H9 (cell line): ENCODE data around the gene CCDC85A. TPM values are rescaled to one million over a fixed set of nuclear protein-coding genes. Genes with fewer than 3 reads are reported as not detected.

Experiments used
- DNase-seq: peaks from one replicate; pipeline ENCODE4 v3.0.0-alpha.2; 2017
- H2AFZ ChIP-seq: one replicate; pipeline ENCODE4 v1.6.1; 2013; ENCODE audit warnings: mild to moderate bottlenecking, low read length, control low read depth, moderate library complexity
- H2AK5ac ChIP-seq: 2 replicates; pipeline ENCODE4 v1.6.1; 2013; ENCODE audit warnings: low read length, control low read depth, mixed read lengths; ENCODE audit not compliant: insufficient read length
- H2BK120ac ChIP-seq: one replicate; pipeline ENCODE4 v1.6.1; 2013; ENCODE audit warnings: low read depth, mild to moderate bottlenecking, low read length, control low read depth, inconsistent platforms; ENCODE audit not compliant: poor library complexity, severe bottlenecking
- H2BK12ac ChIP-seq: 2 replicates; pipeline ENCODE4 v1.6.1; 2013; ENCODE audit warnings: low read length, control low read depth, mixed read lengths, low read depth; ENCODE audit not compliant: insufficient read length
- H2BK15ac ChIP-seq: 2 replicates; pipeline ENCODE4 v1.6.1; 2013; ENCODE audit warnings: low read depth, low read length, control low read depth
- H2BK20ac ChIP-seq: one replicate; pipeline ENCODE4 v1.6.1; 2013; ENCODE audit warnings: low read depth, mild to moderate bottlenecking, low read length, control low read depth, inconsistent platforms; ENCODE audit not compliant: poor library complexity, severe bottlenecking
- H2BK5ac ChIP-seq: 2 replicates; pipeline ENCODE4 v1.6.1; 2013; ENCODE audit warnings: low read length, control low read depth, mixed read lengths; ENCODE audit not compliant: insufficient read length
- H3K14ac ChIP-seq: 2 replicates; pipeline ENCODE4 v1.6.1; 2013; ENCODE audit warnings: low read length, control low read depth; ENCODE audit not compliant: insufficient read depth
- H3K18ac ChIP-seq: 2 replicates; pipeline ENCODE4 v1.6.1; 2013; ENCODE audit warnings: low read depth, mild to moderate bottlenecking, mixed read lengths, low read length, control low read depth; ENCODE audit not compliant: insufficient read length
- H3K23ac ChIP-seq: 2 replicates; pipeline ENCODE4 v1.6.1; 2013; ENCODE audit warnings: low read length, control low read depth, mixed read lengths, low read depth; ENCODE audit not compliant: insufficient read length
- H3K23me2 ChIP-seq: 2 replicates; pipeline ENCODE4 v1.6.1; 2013; ENCODE audit warnings: low read depth, mild to moderate bottlenecking, mixed read lengths, low read length, control low read depth; ENCODE audit not compliant: insufficient read length, poor library complexity, severe bottlenecking
- H3K27ac ChIP-seq: 2 replicates; pipeline ENCODE4 v1.5.1; 2013; ENCODE audit warnings: low read length, control low read depth, mixed read lengths, low read depth; ENCODE audit not compliant: insufficient read length
- H3K27me3 ChIP-seq: 2 replicates; pipeline ENCODE4 v1.6.1; 2013; ENCODE audit warnings: low read length, control low read depth, inconsistent platforms; ENCODE audit not compliant: insufficient read depth
- H3K4ac ChIP-seq: 2 replicates; pipeline ENCODE4 v1.6.1; 2013; ENCODE audit warnings: low read depth, mild to moderate bottlenecking, control low read depth, inconsistent platforms, low read length, moderate library complexity
- H3K4me1 ChIP-seq: 2 replicates; pipeline ENCODE4 v1.6.1; 2013; ENCODE audit warnings: low read length, control low read depth, inconsistent platforms; ENCODE audit not compliant: insufficient read depth
- H3K4me2 ChIP-seq: 2 replicates; pipeline ENCODE4 v1.6.1; 2013; ENCODE audit warnings: low read length, control low read depth, mixed read lengths; ENCODE audit not compliant: insufficient read length, insufficient read depth
- H3K56ac ChIP-seq: 2 replicates; pipeline ENCODE4 v1.6.1; 2013; ENCODE audit warnings: low read depth, mild to moderate bottlenecking, mixed read lengths, low read length, control low read depth; ENCODE audit not compliant: insufficient read length
- H3K79me1 ChIP-seq: 2 replicates; pipeline ENCODE4 v1.6.1; 2013; ENCODE audit warnings: low read depth, mild to moderate bottlenecking, moderate library complexity, low read length, control low read depth, inconsistent platforms; ENCODE audit not compliant: insufficient read depth, poor library complexity, severe bottlenecking
- H3K79me2 ChIP-seq: 2 replicates; pipeline ENCODE4 v1.6.1; 2013; ENCODE audit warnings: low read length, control low read depth, inconsistent platforms; ENCODE audit not compliant: insufficient read depth
- H3K9ac ChIP-seq: 2 replicates; pipeline ENCODE4 v1.6.1; 2013; ENCODE audit warnings: low read length, control low read depth, mixed read lengths; ENCODE audit not compliant: insufficient read length; ENCODE audit errors: extremely low read depth
- H3K9me3 ChIP-seq: one replicate; pipeline ENCODE4 v1.6.1; 2013; ENCODE audit warnings: low read depth, low read length, inconsistent platforms; ENCODE audit not compliant: control insufficient read depth
- H3T11ph ChIP-seq: one replicate; pipeline ENCODE4 v1.6.1; 2013; ENCODE audit warnings: mild to moderate bottlenecking, low read length, control low read depth, inconsistent platforms
- H4K20me1 ChIP-seq: one replicate; pipeline ENCODE4 v1.6.1; 2013; ENCODE audit not compliant: control insufficient read depth, insufficient read length, insufficient read depth
- H4K5ac ChIP-seq: 2 replicates; pipeline ENCODE4 v1.6.1; 2013; ENCODE audit warnings: low read depth, mild to moderate bottlenecking, mixed read lengths, low read length, control low read depth; ENCODE audit not compliant: insufficient read length
- H4K8ac ChIP-seq: replicated peaks from 2 replicates; pipeline ENCODE4 v1.6.1; 2013; ENCODE audit warnings: low read length, control low read depth, mixed read lengths, low read depth; ENCODE audit not compliant: insufficient read length
- H4K91ac ChIP-seq: 2 replicates; pipeline ENCODE4 v1.6.1; 2013; ENCODE audit warnings: low read depth, mild to moderate bottlenecking, moderate library complexity, mixed read lengths, low read length, control low read depth; ENCODE audit not compliant: insufficient read length
- H3K27ac Mint-ChIP-seq, 3 experiments: 2 replicates in 2 of 3; 3 replicates in 1 of 3; pipeline ENCODE4 v1.8.0; 2020 to 2021; ENCODE audit warnings: mixed read lengths in 3 of 3, mild to moderate bottlenecking in 1 of 3, moderate library complexity in 1 of 3
- H3K27me3 Mint-ChIP-seq: 2 replicates; pipeline ENCODE4 v1.8.0; 2021; ENCODE audit warnings: low read depth, mild to moderate bottlenecking, moderate library complexity, mixed read lengths
- H3K36me3 Mint-ChIP-seq, 3 experiments: 2 replicates in 2 of 3; 3 replicates in 1 of 3; pipeline ENCODE4 v1.8.0; 2020 to 2021; ENCODE audit warnings: low read depth in 3 of 3, mixed read lengths in 3 of 3; ENCODE audit not compliant: insufficient read depth in 1 of 3
- H3K4me1 Mint-ChIP-seq, 2 experiments: 2 replicates each; pipeline ENCODE4 v1.8.0; 2020; ENCODE audit warnings: mixed read lengths in 2 of 2
- H3K4me3 Mint-ChIP-seq, 2 experiments: 2 replicates in 1 of 2; 3 replicates in 1 of 2; pipeline ENCODE4 v1.8.0; 2020 to 2021; ENCODE audit warnings: mild to moderate bottlenecking in 2 of 2, mixed read lengths in 2 of 2, moderate library complexity in 1 of 2
- H3K9me3 Mint-ChIP-seq, 2 experiments: 2 replicates in 1 of 2; 3 replicates in 1 of 2; pipeline ENCODE4 v1.8.0; 2020; ENCODE audit warnings: mild to moderate bottlenecking in 2 of 2, mixed read lengths in 2 of 2, moderate library complexity in 1 of 2
- CTCF ChIP-seq: fragments of 200-600 bp; sonication (generic); conservative IDR thresholded peaks from 3 replicates; pipeline ENCODE4 v1.8.0; 2021; ENCODE audit warnings: antibody characterized with exemption, mild to moderate bottlenecking
- WGBS: extraction: QIAGEN DNeasy Blood & Tissue Kit; methylation state at CpG from one replicate; pipeline ENCODE4 v1.1.7; 2013; ENCODE audit warnings: missing lambda C conversion rate, low lambda C conversion rate, mixed read lengths; ENCODE audit not compliant: insufficient read length; ENCODE audit errors: extremely low coverage; 5-methylcytosine and 5-hydroxymethylcytosine counted together
- total RNA-seq: library from RNA; stranded (reverse); gene quantifications from 2 replicates; pipeline ENCODE4 v1.2.1, GENCODE V29; 2021

Gene CCDC85A
- total RNA-seq, 1 experiment from 2014 or later: 0.17 TPM

- Histone ChIP-seq H3K56ac (no peak overlapping the region), H3K9me3 (no peaks in the 10 kb centered on the region), H3T11ph (no peak overlapping the region), H3K14ac (no peak overlapping the region), H3K23ac (no peak overlapping the region), H4K5ac (no peak overlapping the region), H3K27me3 (no peaks in the 10 kb centered on the region), H2BK20ac (no peak overlapping the region), H2AFZ (no peak overlapping the region), H3K79me2 (no peaks in the 10 kb centered on the region), H2AK5ac (no peak overlapping the region), H3K4ac (no peak overlapping the region), H3K9ac (no peak overlapping the region), H2BK12ac (no peak overlapping the region), H3K23me2 (no peaks in the 10 kb centered on the region), H4K91ac (no peak overlapping the region), H3K4me1 (no peaks in the 10 kb centered on the region), H4K8ac (no peak overlapping the region), H3K4me2 (no peak overlapping the region), H3K18ac (no peak overlapping the region), H3K27ac (no peak overlapping the region), H3K79me1 (no peaks in the 10 kb centered on the region), H2BK15ac (no peak overlapping the region), H4K20me1 (no peaks in the 10 kb centered on the region), H2BK120ac (no peak overlapping the region), H2BK5ac (no peak overlapping the region)
- H3K9me3 Mint-ChIP-seq: no peaks in the 10 kb centered on the region
- TF ChIP-seq CTCF: no peak
- H3K27me3 Mint-ChIP-seq: peaks cover 2% of the 10 kb centered on the region; the same call in 1 of the 2 replicates
- H3K27ac Mint-ChIP-seq: no peak overlapping the region
- H3K36me3 Mint-ChIP-seq: no peaks in the 10 kb centered on the region
- peaks cover 5 to 7% of the 10 kb centered on the region in 2 experiments for H3K4me1 Mint-ChIP-seq
- H3K4me3 Mint-ChIP-seq: no peak overlapping the region
- no CpG with 5 or more reads among the region's 1 CpG for WGBS
- no peak for DNase-seq
These were observed 44.0 kb downstream of the CCDC85A start for GRCh38 chr2:56227811-56228210.
